Keratinocyte (primary cell): ENCODE measurements around the gene RHOXF1.
"Not testable (repeated sequence)": the region's sequence is repeated elsewhere in the genome, so short reads cannot be mapped to it uniquely, and the experiment has no call there.

Experiments used
- EZH2 ChIP-seq: IDR thresholded peaks from one replicate; pipeline ENCODE4 v1.6.1; 2012; ENCODE audit warnings: inconsistent platforms, mild to moderate bottlenecking, low read length, moderate library complexity
- TF ChIP-seq, protein P1 (sequence below), 3 experiments: IDR thresholded peaks in 1 of 3; conservative IDR thresholded peaks in 1 of 3; optimal IDR thresholded peaks in 1 of 3; 2 replicates in 2 of 3; 3 replicates in 1 of 3; pipeline versions ENCODE3 to v1.5.1; 2011; ENCODE audit warnings: low read length in 3 of 3, mild to moderate bottlenecking in 3 of 3, moderate library complexity in 2 of 3, control low read depth in 1 of 3, inconsistent platforms in 1 of 3; ENCODE audit not compliant: insufficient read depth in 2 of 3; ENCODE audit errors: extremely low read depth in 1 of 3

DNA sequence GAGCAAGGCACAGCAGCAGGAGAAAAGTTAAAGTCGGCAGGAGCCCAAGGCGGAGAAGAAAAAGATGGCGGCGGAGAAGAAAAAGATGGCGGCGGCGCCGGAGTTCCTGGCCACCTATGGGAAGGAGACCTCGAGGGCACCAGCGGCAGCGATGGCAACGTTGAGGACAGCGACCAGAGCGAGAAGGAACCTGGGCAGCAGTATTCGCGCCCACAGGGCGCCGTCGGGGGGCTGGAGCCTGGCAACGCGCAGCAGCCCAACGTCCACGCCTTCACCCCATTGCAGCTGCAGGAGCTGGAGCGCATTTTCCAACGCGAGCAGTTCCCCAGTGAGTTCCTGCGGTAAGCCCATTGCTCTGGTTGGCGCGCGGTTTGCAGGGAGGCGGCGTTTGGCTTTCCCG lies 43.4 kb upstream of the RHOXF1 start:
- TF ChIP-seq, protein P1, sequence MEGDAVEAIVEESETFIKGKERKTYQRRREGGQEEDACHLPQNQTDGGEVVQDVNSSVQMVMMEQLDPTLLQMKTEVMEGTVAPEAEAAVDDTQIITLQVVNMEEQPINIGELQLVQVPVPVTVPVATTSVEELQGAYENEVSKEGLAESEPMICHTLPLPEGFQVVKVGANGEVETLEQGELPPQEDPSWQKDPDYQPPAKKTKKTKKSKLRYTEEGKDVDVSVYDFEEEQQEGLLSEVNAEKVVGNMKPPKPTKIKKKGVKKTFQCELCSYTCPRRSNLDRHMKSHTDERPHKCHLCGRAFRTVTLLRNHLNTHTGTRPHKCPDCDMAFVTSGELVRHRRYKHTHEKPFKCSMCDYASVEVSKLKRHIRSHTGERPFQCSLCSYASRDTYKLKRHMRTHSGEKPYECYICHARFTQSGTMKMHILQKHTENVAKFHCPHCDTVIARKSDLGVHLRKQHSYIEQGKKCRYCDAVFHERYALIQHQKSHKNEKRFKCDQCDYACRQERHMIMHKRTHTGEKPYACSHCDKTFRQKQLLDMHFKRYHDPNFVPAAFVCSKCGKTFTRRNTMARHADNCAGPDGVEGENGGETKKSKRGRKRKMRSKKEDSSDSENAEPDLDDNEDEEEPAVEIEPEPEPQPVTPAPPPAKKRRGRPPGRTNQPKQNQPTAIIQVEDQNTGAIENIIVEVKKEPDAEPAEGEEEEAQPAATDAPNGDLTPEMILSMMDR (optimal IDR thresholded peaks at IDR 0.05 in 1 of 3, IDR thresholded peaks at IDR 0.05 in 1 of 3, conservative IDR thresholded peaks at IDR 0.05 in 1 of 3; ENCODE audit: extremely low read depth in 1 of 3, insufficient read depth in 2 of 3, low read length in 3 of 3), result not testable (repeated sequence)
- not testable (repeated sequence) for TF ChIP-seq EZH2
